Activated CD4-positive, alpha-beta T cell treated with anti-CD3 and anti-CD28 coated beads, Interleukin-2, Interleukin-4, amounts not matched to agents 100 ng/mL and 50 ng/mL, durations not matched to agents 16 hours and 8 hours (primary cell): ENCODE data around the gene REXO1.

Source experiments
- DNase-seq: peaks from one replicate; pipeline ENCODE4 v3.0.0-alpha.2; 2020; ENCODE audit warnings: low spot score

The REXO1 gene

GRCh38 chr19:1766800-1767352 is 81.4 kb downstream of the REXO1 start:
- DNase-seq: no peak

- DNase-seq: no peak
Observed at GRCh38 chr19:1765904-1766799, 82.1 kb downstream of the REXO1 start.
